HG02981 (cell line): Measurements from ENCODE around the gene NOP56.

ENCODE experiments used
- ATAC-seq: cut with Tn5 transposase; IDR thresholded peaks from one replicate; pipeline ENCODE4 v1.9.1; 2021; ENCODE audit warnings: mild to moderate bottlenecking, moderate library complexity; ENCODE audit not compliant: unreplicated experiment

The NOP56 gene

DNA sequence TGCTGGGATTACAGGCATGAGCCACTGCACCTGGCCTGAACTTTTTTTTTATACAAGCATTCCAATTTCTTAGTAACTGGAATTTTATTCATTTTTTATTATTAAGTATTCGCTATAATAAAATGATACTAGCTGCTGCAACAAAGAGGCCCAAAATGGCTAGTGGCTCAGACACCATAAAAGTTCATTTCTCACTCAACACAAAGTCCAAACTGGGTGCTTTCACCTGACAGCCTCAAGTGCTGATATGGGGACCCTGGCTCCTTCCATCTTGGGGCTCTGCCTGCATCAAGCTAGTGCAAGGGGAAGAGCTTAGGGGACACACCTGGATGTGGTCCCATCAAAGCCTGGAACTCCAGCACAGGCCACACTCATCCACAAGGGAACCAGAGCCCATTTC, 12.2 kb upstream of the NOP56 start:
- ATAC-seq, result no peak

- no peak for ATAC-seq
These were observed 11.5 kb upstream of the NOP56 start for GRCh38 chr20:2640899-2641298.

DNA sequence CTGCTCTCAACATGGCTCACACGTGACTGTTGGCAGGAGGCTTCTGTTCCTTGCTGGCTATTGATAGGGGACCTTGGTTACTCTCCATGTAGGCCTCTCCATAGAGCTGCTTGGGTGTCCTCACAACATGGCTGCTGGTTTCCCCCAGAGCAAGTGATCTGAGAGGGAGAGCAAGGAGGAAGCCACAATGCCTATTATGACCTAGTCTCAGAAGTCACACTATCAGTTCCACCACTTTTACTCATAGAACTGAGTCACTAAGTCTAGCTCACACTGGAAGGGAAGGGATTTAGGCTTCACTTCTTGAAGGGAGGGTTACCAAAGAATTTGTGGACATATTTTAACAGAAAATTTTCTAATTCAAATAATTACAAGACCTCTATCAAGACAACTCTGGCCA, 8.7 kb upstream of the NOP56 start:
- ATAC-seq, result no peak

DNA sequence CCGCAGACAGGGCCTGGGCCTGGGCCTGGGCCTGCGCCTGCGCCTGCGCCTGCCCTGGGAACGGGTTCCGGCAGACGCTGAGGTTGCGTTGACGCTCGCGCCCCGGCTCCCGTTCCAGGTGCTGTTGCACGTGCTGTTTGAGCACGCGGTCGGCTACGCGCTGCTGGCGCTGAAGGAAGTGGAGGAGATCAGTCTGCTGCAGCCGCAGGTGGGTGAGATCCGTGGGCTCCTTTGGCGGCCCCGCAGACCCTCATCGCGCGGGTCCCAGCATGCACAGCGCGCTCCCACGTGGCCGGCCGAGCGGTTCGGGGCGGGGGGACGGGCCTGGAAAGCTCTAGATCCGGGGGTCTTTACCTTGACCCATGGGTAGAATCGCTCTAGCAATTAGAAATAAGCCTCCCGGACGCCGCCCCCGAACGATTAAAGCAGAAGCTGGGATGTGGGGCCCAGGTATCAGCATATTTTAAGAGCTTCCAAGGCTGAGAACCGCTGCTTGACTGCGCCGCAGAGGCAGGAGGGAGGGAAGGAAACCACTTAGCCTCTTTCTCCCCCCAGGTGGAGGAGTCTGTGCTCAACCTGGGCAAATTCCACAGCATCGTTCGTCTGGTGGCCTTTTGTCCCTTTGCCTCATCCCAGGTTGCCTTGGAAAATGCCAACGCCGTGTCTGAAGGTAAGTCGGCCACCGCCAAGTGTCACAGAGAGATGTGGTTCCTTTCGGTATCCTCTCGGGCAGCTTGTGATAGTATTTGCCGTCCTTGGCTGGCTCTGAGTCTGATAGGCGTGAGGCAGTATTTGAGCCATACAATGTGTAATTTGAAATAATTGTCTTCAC, 508 bp downstream of the NOP56 start:
- ATAC-seq, result peak; percentile 31

DNA sequence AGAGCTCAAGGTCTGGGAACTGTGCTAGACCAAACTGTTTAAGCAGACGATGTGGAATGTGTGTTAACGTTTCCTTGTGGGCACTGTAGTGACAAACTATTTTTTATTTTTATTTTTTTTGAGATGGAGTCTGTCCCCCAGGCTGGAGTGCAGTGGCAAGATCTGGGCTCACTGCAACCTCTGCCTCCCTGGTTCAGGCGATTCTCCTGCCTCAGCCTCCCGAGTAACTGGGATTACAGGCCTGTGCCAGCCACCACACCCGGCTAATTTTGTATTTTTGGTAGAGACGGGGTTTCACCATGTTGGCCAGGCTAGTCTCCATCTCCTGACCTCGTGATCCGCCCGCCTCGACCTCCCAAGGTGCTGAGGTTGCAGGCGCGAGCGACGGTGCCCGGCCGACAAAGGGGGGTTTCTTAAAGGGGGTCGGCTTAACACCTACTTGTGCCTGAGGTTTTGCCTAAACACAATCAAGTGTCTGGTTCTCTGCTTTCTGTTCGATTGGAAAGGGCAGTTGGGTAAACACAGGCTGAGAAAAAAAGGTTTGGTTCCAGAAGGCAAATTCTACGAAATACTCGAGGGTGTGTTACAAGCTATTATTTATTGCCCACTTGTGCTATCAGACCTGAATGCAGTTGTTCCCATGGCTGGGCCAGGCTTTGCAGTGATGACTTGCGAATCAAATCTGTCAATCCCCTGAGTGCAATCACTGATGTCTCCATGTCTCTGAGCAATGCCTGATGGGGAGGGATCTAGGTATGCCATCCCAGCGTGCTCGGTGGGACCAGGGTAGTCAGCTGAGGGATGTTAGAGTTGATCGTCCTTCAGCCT, 1.3 kb downstream of the NOP56 start:
- no peak for ATAC-seq

DNA sequence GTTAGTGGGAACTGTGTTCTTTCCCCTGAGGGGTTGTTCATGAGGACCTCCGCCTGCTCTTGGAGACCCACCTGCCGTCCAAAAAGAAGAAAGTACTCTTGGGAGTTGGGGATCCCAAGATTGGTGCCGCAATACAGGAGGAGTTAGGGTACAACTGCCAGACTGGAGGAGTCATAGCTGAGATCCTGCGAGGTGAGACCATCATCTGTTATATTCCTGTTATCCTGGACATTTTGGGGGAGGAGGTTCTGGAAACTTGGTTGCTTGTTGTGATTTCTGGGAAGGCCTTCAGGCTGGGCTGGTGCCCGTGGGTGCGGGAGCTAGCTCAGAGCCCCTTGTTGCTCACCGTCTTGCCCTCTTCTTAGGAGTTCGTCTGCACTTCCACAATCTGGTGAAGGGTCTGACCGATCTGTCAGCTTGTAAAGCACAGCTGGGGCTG, 2.0 kb downstream of the NOP56 start:
- ATAC-seq, result no peak

GRCh38 chr20:2654831-2655230, 2.4 kb downstream of the NOP56 start:
- no peak for ATAC-seq

DNA sequence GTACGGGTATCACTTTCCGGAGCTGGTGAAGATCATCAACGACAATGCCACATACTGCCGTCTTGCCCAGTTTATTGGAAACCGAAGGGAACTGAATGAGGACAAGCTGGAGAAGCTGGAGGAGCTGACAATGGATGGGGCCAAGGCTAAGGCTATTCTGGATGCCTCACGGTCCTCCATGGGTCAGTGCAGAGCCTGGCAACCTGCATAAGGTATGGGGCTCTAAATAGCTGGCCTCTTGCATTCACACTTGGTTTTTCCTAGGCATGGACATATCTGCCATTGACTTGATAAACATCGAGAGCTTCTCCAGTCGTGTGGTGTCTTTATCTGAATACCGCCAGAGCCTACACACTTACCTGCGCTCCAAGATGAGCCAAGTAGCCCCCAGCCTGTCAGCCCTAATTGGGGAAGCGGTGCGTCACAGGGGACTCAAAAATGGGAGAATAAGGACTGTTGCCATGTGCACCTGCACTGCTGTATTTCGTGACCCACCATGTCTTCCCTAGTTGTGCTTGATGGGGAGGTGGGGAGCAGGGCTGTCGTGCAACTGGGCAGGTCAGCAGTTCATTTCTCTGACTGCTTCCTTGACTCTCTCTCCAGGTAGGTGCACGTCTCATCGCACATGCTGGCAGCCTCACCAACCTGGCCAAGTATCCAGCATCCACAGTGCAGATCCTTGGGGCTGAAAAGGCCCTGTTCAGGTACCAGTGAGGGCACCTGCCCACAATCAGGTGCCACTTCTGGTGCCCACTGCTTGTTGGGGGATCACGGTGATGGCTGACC, 3.1 kb downstream of the NOP56 start:
- no peak for ATAC-seq

DNA sequence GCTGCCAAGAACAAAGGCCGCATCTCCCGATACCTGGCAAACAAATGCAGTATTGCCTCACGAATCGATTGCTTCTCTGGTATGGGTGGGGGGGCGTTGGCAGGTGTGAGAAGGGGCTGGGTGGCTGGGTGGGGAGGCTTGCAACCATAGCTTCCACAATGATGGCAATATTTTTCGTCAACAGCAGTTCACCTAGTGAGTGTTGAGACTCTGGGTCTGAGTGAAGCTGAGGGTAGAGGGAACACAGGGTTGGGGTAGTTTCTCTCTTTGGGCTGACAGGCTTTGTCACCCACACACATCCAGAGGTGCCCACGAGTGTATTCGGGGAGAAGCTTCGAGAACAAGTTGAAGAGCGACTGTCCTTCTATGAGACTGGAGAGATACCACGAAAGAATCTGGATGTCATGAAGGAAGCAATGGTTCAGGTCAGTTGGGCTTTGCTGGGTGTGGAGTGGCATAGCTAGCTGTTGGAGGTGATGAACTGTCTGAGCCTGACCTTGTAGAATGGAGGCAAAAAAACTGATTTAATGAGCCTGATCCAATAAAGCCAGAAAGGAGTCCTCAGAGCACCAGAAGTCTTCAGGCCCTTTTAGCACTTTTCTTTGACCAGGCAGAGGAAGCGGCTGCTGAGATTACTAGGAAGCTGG, 4.2 kb downstream of the NOP56 start:
- no peak for ATAC-seq

DNA sequence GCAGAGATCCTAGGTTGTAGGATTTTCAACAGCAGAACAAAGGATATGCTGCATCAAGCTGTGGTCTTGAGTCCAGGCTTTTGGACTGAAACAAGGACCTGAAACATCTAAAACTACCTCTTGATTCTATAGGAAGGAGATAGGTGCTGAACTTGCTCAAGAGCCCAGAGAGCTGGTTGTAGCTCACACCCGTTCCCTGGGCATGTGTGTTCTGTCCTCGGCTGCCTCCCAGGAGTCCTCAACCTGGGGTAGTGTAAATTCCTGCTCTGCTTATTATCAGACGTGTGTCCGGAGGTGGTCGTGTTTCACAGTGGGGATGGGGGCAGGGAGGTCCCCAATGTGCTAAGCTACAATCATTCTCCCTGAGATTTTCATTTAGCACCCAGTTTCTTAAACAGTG, 4.8 kb downstream of the NOP56 start:
- no peak for ATAC-seq

DNA sequence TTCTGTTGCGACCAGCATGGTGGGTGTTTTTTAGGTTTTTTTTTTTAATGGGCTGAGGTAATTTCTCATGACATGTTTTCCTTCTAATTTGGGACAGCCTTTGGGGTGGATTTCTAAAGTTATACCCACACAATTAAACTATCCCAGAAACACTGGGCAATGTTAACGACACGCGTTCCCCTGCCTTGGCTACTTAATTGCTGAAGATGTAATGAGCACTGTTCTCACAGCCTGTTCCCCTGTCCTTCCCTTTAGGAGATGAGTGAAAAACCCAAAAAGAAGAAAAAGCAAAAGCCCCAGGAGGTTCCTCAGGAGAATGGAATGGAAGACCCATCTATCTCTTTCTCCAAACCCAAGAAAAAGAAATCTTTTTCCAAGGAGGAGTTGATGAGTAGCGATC, 5.2 kb downstream of the NOP56 start:
- no peak for ATAC-seq

DNA sequence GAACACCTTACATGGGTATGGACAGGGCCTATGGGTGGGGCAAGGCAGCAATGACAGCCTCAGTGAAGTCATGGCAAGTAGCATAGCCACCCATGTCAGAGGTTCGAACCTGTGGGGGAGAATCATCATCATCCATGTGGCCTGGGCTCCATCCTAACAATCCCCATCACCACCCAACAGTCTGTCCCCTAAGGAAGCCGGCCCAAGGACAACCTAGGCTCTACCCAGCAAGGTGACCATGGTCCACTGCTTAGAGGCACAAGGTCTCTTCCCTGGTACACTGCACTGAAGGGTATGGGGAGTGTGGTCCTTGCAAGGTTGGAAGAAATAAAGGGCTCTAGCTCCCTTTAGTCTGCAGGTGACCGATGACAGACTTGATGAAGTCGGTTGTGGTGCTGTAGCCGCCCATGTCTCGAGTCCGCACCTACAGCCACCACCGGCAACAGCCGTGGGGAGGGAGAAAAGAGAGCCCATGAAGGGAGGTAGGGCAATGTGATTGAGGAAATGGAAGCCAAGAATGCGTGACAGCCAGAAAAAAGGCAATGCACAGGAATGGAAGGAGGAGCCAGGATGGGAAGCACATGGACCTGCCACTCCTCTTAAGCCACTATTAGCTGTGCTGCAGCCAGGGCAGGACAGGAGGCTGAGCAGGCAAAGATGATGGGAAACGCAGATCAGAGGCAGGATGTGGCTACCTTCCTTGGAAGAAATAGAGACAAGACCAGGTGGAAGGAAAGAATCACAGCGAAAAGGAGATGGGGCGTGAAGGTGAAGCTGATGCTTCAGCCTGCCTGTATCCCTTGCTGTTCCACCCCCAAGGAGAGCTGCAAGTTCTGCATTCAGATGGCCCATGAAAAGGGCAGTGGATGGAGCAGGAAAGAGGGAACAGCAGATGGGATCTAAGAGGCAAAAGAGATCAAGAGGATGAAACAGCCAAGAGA, 6.3 kb downstream of the NOP56 start:
- no peak for ATAC-seq

DNA sequence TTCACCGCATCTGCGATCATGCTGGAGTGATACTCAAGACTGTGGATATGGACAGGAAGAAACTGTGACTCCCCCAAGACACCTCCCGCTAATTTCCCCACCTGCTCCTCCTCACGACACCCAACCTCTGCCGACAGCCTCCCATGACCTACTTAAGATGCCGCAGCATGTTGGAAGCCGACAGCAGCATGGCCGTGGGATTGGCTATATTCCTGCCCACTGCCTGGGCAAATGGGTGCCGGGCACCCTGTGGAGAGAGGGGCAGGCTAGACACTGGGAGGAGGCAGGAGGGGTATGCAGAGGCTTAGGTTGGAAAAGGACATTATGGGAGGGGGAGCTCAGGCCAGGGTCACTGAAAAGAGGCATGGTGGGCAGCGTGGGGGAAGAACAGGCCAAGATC, 7.1 kb downstream of the NOP56 start:
- no peak for ATAC-seq

GRCh38 chr20:2663364-2663886, 11.0 kb downstream of the NOP56 start:
- no peak for ATAC-seq

GRCh38 chr20:2663887-2664719, 11.7 kb downstream of the NOP56 start, which contains the start of gene IDH3B:
Gene IDH3B (minus strand): TSS chr20:2664216. CDS start chr20:2664188, 28 bp downstream.
- ATAC-seq, result peak; percentile 84

DNA sequence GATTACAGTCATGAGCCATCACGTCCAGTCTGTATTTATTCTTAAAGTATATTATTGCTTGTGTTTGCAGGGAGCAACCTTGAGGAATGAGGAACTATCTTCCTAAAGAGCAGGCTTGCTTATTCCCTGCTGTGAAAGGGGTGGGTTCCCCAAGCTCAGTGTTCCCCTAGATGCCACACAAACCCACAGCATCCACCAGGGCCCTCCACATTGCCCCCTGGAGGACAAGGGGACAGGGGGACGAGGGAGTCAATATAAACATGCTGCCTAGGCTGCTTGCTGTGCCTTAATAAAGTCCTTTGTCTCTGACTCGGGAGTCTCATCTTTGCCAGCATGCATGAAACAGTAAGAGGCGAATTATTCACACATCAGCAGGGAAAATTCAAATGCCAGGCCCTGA, 19.5 kb downstream of the NOP56 start:
- no peak for ATAC-seq

DNA sequence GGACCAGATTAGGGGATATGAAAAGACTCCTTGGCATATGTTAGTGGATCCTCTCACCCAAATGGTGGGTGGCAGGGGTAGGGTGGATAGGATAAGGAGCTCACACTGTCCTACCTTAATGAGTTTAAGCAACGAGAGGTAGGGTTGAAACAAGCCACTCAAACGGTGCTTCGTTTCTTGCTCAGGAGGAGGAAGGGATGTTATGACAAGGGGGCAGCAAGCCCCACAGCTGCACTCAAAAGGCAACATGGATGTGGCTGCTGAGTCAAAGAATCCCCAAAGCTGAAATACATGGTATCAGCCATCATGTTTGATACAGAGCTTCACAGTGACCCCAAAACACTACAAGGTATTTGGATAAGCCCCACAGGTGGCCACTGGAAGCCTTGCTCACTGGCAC, 20.0 kb downstream of the NOP56 start:
- ATAC-seq, result no peak

DNA sequence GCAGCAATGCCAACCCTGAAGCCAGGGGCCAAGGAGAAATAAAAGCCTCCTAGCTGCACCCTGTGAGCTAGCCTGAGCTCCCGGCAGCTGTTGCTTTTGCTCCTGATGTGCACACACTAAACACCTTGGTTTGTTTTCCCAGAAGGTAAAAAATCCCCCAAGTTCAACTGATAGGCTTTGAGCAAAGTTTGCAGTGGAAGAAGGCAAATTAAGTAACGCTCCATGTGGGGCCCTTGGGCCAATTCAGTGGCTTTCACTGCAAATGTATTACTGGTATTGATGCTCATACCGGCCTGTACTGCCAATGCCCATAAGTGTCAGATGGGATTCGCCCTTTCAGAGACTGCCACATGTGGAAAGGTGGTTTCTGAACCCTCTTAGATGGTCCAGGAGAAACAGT, 21.0 kb downstream of the NOP56 start:
- no peak for ATAC-seq

DNA sequence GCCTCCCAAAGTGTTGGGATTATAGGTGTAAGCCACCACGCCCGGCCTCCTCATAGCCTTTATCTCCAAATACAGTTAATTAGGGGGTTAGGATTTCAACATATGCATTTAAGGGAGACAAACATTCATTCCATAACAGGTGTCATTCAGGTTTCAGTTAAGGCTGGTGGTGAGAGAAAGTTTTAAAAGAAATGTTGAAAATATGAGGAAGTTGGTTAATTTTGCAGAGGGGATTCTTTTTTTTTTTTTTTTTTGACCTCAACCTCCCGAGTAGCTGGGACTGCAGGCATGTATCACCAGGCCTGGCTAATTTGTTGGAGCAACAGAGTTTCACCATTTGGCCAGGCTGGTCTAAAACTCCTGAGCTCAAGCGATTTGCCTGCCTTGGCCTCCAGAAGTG, 27.6 kb downstream of the NOP56 start:
- no peak for ATAC-seq
